ENCODE data around the gene C17orf78.
"Not testable (repeated sequence)": the region's sequence is repeated elsewhere in the genome, so short reads cannot be mapped to it uniquely, and the experiment has no call there.

C17orf78 gene

DNA sequence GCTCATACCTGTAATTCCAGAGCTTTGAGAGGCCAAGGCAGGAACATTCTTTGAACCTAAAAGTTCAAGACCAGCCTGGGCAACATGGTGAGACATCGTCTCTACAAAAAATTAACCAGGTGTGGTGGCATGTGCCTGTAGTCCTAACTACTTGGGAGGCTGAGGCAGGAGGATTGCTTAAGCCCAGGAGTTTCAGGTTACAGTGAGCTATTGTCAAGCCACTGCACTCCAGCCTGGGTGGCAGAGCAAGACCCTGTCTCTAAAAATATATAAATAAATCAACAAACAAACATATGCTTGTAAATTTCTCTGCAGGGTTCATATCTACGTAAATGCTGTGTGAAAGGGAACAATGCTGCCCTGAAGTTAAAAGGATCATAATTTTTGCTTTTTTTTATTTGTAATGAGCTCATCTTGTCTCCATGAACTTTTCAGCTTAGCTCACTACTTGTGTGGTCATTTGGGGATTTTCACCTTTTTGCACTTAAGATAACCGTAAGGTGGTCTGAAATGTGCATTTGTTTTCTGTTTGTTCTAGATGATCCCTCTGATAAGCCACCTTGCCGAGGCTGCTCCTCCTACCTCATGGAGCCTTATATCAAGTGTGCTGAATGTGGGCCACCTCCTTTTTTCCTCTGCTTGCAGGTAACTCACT lies 47.3 kb downstream of the C17orf78 start:
- Histone ChIP-seq H3K27me3 (ENCODE audit: control insufficient read depth, insufficient read depth, low read length) (no peaks in the 10 kb centered on the region), H3K4me1 (ENCODE audit: control insufficient read depth, insufficient read depth, low read length) (no peaks in the 10 kb centered on the region), H3K27ac (ENCODE audit: low read depth, low read length) (no peak overlapping the region), H3K9ac (ENCODE audit: low read length) (no peak overlapping the region), H3K4me3 (ENCODE audit: low read length) (no peak overlapping the region), H3K36me3 (ENCODE audit: control insufficient read depth, insufficient read depth, low read length) (peaks cover 8% of the 10 kb centered on the region)

DNA sequence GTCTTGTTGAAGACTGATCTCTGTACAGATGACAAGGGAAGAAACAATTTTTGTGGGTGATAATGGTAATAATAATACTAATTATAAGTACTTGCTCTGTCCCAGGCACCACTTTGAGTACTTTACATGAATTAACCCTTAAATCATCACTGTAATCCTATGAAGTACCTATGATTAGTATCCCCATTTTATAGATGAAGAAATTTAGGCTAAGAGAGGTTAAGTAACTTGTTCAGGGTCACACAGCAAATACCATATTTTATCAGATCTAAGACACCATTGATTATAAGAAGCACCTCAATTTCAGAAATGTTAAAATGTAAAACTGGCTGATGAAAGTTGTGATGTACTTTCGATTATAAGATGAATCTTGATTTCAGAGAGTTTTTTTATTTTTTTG lies 49.5 kb downstream of the C17orf78 start:
- H3K27ac ChIP-seq (ENCODE audit: low read depth, low read length), result no peak overlapping the region
- no peaks in the 10 kb centered on the region for H3K27me3 ChIP-seq (ENCODE audit: control insufficient read depth, insufficient read depth, low read length)
- H3K9ac ChIP-seq (ENCODE audit: low read length), result no peak overlapping the region
- H3K4me3 ChIP-seq (ENCODE audit: low read length), result no peak overlapping the region
- H3K36me3 ChIP-seq (ENCODE audit: control insufficient read depth, insufficient read depth, low read length), result peaks cover 13% of the 10 kb centered on the region
- H3K4me1 ChIP-seq (ENCODE audit: control insufficient read depth, insufficient read depth, low read length), result no peaks in the 10 kb centered on the region

DNA sequence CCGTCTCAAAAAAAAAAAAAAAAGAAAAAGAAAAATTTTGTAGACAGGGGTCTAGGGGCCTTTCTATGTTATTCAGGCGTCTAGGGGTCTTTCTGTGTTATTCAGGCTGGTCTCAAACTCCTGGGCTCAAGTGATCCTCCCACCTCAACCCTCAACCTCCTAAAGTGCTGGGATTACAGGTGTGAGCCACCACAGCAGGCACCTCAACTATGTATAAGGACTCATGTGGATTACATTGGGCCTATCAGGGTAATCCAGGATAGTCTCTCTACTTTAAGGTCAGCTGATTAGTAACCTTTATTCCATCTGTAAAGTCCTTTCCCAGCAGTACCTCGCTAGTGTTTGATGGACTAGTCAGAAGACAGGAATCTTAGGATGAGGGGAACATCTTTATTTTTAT lies 53.3 kb downstream of the C17orf78 start:
- H3K27me3 ChIP-seq (ENCODE audit: control insufficient read depth, insufficient read depth, low read length), result no peaks in the 10 kb centered on the region
- H3K9ac ChIP-seq (ENCODE audit: low read length), result no peak overlapping the region
- no peak overlapping the region for H3K27ac ChIP-seq (ENCODE audit: low read depth, low read length)
- H3K4me1 ChIP-seq (ENCODE audit: control insufficient read depth, insufficient read depth, low read length), result no peaks in the 10 kb centered on the region
- peaks cover 13% of the 10 kb centered on the region for H3K36me3 ChIP-seq (ENCODE audit: control insufficient read depth, insufficient read depth, low read length)
- H3K4me3 ChIP-seq (ENCODE audit: low read length), result no peak overlapping the region

DNA sequence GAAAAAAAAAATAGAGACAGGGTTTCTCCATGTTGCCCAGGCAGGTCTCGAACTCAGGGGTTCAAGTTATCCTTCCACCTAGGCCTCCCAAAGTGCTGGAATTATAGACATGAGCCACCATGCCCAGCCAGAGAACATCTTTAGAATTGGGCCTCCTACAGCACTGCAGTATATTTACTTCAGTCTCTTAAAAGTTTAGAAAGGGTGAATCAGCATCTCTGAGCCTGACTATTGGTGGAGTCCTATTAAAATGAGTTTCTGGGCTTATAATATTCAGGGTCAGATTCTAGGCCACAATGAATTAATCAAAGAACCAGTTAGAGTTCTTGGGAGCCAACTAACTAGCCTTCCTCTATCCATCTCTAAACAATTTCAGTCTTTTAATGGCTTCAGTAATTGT lies 53.7 kb downstream of the C17orf78 start:
- H3K36me3 ChIP-seq (ENCODE audit: control insufficient read depth, insufficient read depth, low read length), result peaks cover 13% of the 10 kb centered on the region
- H3K27me3 ChIP-seq (ENCODE audit: control insufficient read depth, insufficient read depth, low read length), result no peaks in the 10 kb centered on the region
- no peak overlapping the region for H3K9ac ChIP-seq (ENCODE audit: low read length)
- H3K4me1 ChIP-seq (ENCODE audit: control insufficient read depth, insufficient read depth, low read length), result no peaks in the 10 kb centered on the region
- H3K27ac ChIP-seq (ENCODE audit: low read depth, low read length), result no peak overlapping the region
- no peak overlapping the region for H3K4me3 ChIP-seq (ENCODE audit: low read length)

DNA sequence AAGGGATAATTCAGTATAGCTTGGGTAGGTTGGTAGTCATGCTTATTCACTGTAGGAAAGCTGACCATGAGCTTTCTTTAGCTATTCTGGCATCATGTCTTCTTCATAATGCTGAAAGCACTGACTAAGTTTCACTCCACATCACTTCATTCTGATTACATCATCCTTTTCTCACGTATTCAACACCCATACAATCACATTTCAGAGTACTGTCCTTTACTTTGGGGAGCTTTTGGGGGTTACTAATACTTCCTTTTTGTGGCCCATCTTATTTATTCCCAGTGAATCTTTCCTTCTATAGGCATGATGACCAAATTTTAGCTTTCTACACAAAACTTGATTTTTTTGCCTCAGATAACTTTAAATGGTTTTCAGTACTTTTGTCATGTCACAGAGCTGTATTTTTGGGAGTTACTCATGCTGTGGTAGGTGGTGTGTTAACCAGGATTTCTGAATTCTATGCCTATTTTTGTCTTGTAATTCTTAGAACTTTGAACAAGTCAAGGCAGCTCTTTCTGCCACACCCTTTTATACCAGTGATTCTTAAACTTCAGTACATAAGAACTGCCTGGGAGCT lies 54.4 kb downstream of the C17orf78 start:
- Histone ChIP-seq H3K27ac (ENCODE audit: low read depth, low read length) (no peak overlapping the region), H3K27me3 (ENCODE audit: control insufficient read depth, insufficient read depth, low read length) (no peaks in the 10 kb centered on the region), H3K4me3 (ENCODE audit: low read length) (no peak overlapping the region), H3K4me1 (ENCODE audit: control insufficient read depth, insufficient read depth, low read length) (no peaks in the 10 kb centered on the region), H3K36me3 (ENCODE audit: control insufficient read depth, insufficient read depth, low read length) (peaks cover 10% of the 10 kb centered on the region), H3K9ac (ENCODE audit: low read length) (no peak overlapping the region)

DNA sequence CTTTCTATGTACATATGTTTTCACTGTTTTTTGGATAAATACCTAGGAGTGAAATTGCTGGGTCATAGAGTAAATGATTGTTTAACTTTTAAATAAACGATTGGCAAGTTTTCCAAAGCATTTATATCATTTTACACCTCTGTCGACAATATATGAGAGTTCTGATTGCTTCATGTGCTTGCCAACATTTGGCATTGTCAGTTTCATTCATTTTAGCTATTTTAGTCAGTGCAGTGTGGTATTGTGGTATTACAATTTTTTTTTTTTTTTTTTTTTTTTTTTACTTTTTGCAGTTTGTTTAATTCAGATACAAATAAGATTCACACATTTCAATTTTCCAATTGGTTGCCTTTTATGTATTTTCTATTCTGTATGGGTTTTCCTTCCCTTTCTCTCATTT lies 56.9 kb downstream of the C17orf78 start:
- Histone ChIP-seq H3K9ac (ENCODE audit: low read length) (no peak overlapping the region), H3K27ac (ENCODE audit: low read depth, low read length) (no peak overlapping the region), H3K36me3 (ENCODE audit: control insufficient read depth, insufficient read depth, low read length) (peaks cover 5% of the 10 kb centered on the region)

DNA sequence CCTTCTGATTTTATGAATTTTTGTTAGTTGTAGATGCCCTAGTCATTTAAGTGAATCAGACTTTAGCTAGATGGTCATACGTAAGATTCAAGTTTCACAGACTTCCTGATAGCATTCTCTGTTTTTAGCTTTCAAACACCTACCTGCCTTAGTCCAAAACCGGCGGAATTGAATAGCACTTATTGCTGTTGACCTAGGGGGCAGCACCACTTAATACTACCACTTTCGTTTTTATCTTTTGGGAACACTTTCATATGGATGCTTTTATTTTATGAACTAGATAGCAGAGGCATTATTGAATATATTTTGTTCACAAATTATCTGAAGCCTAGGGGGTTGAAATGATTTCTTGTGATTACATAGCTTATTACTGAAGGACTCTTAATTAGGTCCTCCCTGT lies 62.4 kb downstream of the C17orf78 start:
- Histone ChIP-seq H3K36me3 (ENCODE audit: control insufficient read depth, insufficient read depth, low read length) (peaks cover 15% of the 10 kb centered on the region), H3K9ac (ENCODE audit: low read length) (no peak overlapping the region), H3K27me3 (ENCODE audit: control insufficient read depth, insufficient read depth, low read length) (no peaks in the 10 kb centered on the region), H3K4me1 (ENCODE audit: control insufficient read depth, insufficient read depth, low read length) (no peaks in the 10 kb centered on the region), H3K4me3 (ENCODE audit: low read length) (no peak overlapping the region), H3K27ac (ENCODE audit: low read depth, low read length) (no peak overlapping the region)

More for the DNA sequence above, 56.9 kb downstream of the C17orf78 start:
- Histone ChIP-seq H3K27me3 (ENCODE audit: control insufficient read depth, insufficient read depth, low read length) (no peaks in the 10 kb centered on the region), H3K4me3 (ENCODE audit: low read length) (no peak overlapping the region), H3K4me1 (ENCODE audit: control insufficient read depth, insufficient read depth, low read length) (no peaks in the 10 kb centered on the region)

DNA sequence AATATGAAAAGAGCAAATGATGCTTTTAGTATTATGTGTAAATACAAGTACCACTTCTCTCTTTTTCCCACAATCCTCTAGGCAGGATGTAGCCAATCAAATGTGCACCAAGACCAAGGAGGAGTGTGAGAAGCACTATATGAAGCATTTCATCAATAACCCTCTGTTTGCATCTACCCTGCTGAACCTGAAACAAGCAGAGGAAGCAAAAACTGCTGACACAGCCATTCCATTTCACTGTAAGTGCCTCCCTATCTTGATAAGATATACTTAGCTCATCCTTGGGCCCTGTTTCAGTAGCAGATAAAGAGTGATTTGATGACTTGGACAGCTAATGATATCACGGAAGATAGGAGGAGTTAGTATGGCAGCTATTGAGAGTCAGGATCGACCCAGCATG lies 64.6 kb downstream of the C17orf78 start:
- no peaks in the 10 kb centered on the region for H3K4me1 ChIP-seq (ENCODE audit: control insufficient read depth, insufficient read depth, low read length)
- no peak overlapping the region for H3K27ac ChIP-seq (ENCODE audit: low read depth, low read length)
- no peak overlapping the region for H3K9ac ChIP-seq (ENCODE audit: low read length)
- H3K36me3 ChIP-seq (ENCODE audit: control insufficient read depth, insufficient read depth, low read length), result peaks cover 15% of the 10 kb centered on the region
- no peak overlapping the region for H3K4me3 ChIP-seq (ENCODE audit: low read length)
- no peaks in the 10 kb centered on the region for H3K27me3 ChIP-seq (ENCODE audit: control insufficient read depth, insufficient read depth, low read length)

DNA sequence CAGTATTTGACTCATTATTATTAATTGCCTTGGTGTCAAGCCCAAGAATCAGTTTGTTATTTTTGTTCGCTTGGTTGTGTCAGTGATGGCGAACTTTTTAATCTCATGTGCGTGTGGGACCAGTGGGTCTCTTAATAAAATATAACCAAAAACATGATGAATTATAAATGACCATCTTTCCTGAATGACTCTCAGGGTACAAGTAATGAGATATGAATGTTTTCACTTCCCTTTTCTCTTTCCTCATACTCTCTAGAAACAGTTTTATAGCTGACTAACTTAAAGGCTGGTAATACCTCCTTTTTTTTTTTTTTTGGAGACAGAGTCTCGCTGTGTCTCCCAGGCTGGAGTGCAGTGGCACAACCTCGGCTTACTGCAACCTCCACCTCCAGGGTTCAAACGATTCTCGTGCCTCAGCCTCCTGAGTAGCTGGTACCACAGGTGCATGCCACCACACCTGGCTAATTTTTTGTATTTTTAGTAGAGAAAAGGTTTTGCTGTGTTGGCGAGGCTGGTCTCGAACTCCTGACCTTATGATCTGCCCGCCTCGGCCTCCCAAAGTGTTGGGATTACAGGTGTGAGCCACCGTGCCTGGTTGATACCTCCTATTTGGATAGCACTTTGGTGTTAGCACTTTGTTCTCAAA lies 65.7 kb downstream of the C17orf78 start:
- not testable (repeated sequence) for H3K4me1 ChIP-seq (ENCODE audit: control insufficient read depth, insufficient read depth, low read length); H3K27me3 ChIP-seq (ENCODE audit: control insufficient read depth, insufficient read depth, low read length); H3K27ac ChIP-seq (ENCODE audit: low read depth, low read length); H3K9ac ChIP-seq (ENCODE audit: low read length); H3K4me3 ChIP-seq (ENCODE audit: low read length)
- peaks cover 15% of the 10 kb centered on the region for H3K36me3 ChIP-seq (ENCODE audit: control insufficient read depth, insufficient read depth, low read length)
